GM12878 (cell line): ENCODE data around the gene HYAL1. TPM values are rescaled to one million over a fixed set of nuclear protein-coding genes. Genes with fewer than 3 reads are reported as not detected.

Experiments
- ATAC-seq: fragments of 200-7000 bp; cut with Tn5 transposase; 3 replicates; pipeline ENCODE4 v1.9.1; 2020; ENCODE audit warnings: mild to moderate bottlenecking, moderate library complexity
- BruUV-seq: library from RNA; stranded (reverse); fragments of 400-500 nt; replicated peaks from 2 replicates; lab custom pipeline; 2021; lab: Mats Ljungman, UMichigan
- CTCF ChIA-PET: fragments of 300-600 bp; sonication (Branson Sonifier 250); formaldehyde crosslinking; extraction: SDS; loops from one replicate; lab custom pipeline; 2021; ENCODE audit warnings: inconsistent platforms; lab: Yijun Ruan, JAX
- POLR2A ChIA-PET: fragments of 350-600 bp; formaldehyde crosslinking; extraction: SDS; loops from one replicate; lab custom pipeline; 2021; ENCODE audit warnings: inconsistent platforms; lab: Charles Lee
- RAD21 ChIA-PET: fragments of 300-600 bp; sonication (Branson Sonifier 250); formaldehyde crosslinking; loops from one replicate; lab custom pipeline; 2023; ENCODE audit warnings: antibody characterized with exemption; ENCODE audit not compliant: unreplicated experiment; lab: Charles Lee
- SMC1A ChIA-PET: fragments of 300-600 bp; sonication (Branson Sonifier 250); formaldehyde crosslinking; loops from one replicate; lab custom pipeline; 2023; ENCODE audit not compliant: unreplicated experiment, uncharacterized antibody; lab: Charles Lee
- DNase-seq: peaks from one replicate; pipeline ENCODE4 v3.0.0-alpha.2; 2011; ENCODE audit warnings: low read depth, low spot score
- FAIRE-seq: peaks from 3 replicates; lab custom pipeline; 2011; peaks lifted over from hg19 to GRCh38; lab: Jason Lieb, UNC
- H2AFZ ChIP-seq: 2 replicates; pipeline ENCODE4 v1.6.0; 2011; ENCODE audit warnings: low read depth, low read length, control low read depth; ENCODE audit not compliant: control insufficient read depth
- H3K27ac ChIP-seq: 2 replicates; pipeline ENCODE4 v1.5.1; 2011; ENCODE audit warnings: control low read depth; ENCODE audit not compliant: control insufficient read depth, insufficient read depth
- H3K27me3 ChIP-seq, 2 experiments: replicated peaks in 1 of 2; 2 replicates each; pipeline versions ENCODE4 v1.6.0 to v1.6.1; 2011; ENCODE audit warnings: low read length in 1 of 2; ENCODE audit not compliant: control insufficient read depth in 2 of 2, insufficient read depth in 2 of 2
- H3K36me3 ChIP-seq, 2 experiments: 2 replicates each; pipeline ENCODE4 v1.5.1; 2011; ENCODE audit warnings: low read length in 1 of 2; ENCODE audit not compliant: control insufficient read depth in 2 of 2, insufficient read depth in 2 of 2
- H3K4me1 ChIP-seq: 2 replicates; pipeline ENCODE4 v1.6.1; 2011; ENCODE audit warnings: mild to moderate bottlenecking, low read length, moderate library complexity, mixed read lengths; ENCODE audit not compliant: control insufficient read depth, insufficient read depth
- H3K4me2 ChIP-seq: 2 replicates; pipeline ENCODE4 v1.6.0; 2011; ENCODE audit warnings: control low read depth; ENCODE audit not compliant: control insufficient read depth, insufficient read depth
- H3K4me3 ChIP-seq: fragments of 200-600 bp; sonication (generic); 2 replicates; pipeline ENCODE4 v1.5.1; 2016
- H3K79me2 ChIP-seq: 2 replicates; pipeline ENCODE4 v1.6.0; 2011; ENCODE audit warnings: low read length; ENCODE audit not compliant: control insufficient read depth, insufficient read depth
- H3K9ac ChIP-seq: 2 replicates; pipeline ENCODE4 v1.8.0; 2011; ENCODE audit warnings: low read length, control low read depth, mixed read lengths; ENCODE audit not compliant: control insufficient read depth, insufficient read depth
- H3K9me3 ChIP-seq: replicated peaks from 3 replicates; pipeline ENCODE4 v1.5.1; 2011; ENCODE audit warnings: mild to moderate bottlenecking, low read length; ENCODE audit not compliant: control insufficient read depth, insufficient read depth
- H4K20me1 ChIP-seq: 2 replicates; pipeline ENCODE4 v1.6.0; 2011; ENCODE audit not compliant: control insufficient read depth, insufficient read depth
- BCL11A ChIP-seq: IDR thresholded peaks from 2 replicates; pipeline ENCODE4 v1.6.1; 2011; ENCODE audit warnings: low read depth, low read length
- CTCF ChIP-seq, 3 experiments: IDR thresholded peaks in 2 of 3; conservative IDR thresholded peaks in 1 of 3; 2 replicates each; pipeline ENCODE4 v1.5.1; 2011; ENCODE audit warnings: low read depth in 3 of 3, low read length in 3 of 3, mild to moderate bottlenecking in 3 of 3, control low read depth in 2 of 3, moderate library complexity in 2 of 3, inconsistent platforms in 1 of 3, mixed read lengths in 1 of 3; ENCODE audit not compliant: control insufficient read depth in 2 of 3, insufficient read depth in 1 of 3; ENCODE audit errors: extremely low read depth in 1 of 3
- MEF2B ChIP-seq: fragments of 450-650 bp; IDR thresholded peaks from 2 replicates; pipeline ENCODE4 v1.6.1; 2018; ENCODE audit warnings: mild to moderate bottlenecking, moderate library complexity; ENCODE audit not compliant: partially characterized antibody, poor library complexity, severe bottlenecking
- WGBS: methylation state at CpG from one replicate; pipeline ENCODE4 v1.1.6; 2016; ENCODE audit warnings: low lambda C conversion rate; ENCODE audit not compliant: insufficient replicate concordance, insufficient coverage; ENCODE audit errors: missing lambda C conversion rate; 5-methylcytosine and 5-hydroxymethylcytosine counted together
- in situ Hi-C: fragments of 300-500 bp; cut with MboI; formaldehyde crosslinking; loops from 9 replicates; pipeline ENCODE4 v1.14.3; 2018; ENCODE audit warnings: mixed read lengths
- intact Hi-C: fragments of 100-400 bp; cut with micrococcal nuclease; formaldehyde crosslinking; loops from one replicate; pipeline ENCODE4 v1.14.2; 2022; ENCODE audit not compliant: unreplicated experiment
- polyA plus RNA-seq, 11 experiments: library from polyadenylated mRNA; depleted of rRNA in 4 of 11; unstranded in 6 of 11; stranded (reverse) in 5 of 11; fragments of >200 nt; fragmentation: Nextera tagmentation in 4 of 11; fragmentation: Illumina TruSeq in 1 of 11; extraction: Ambion mirVana in 4 of 11; extraction: Trizol in 1 of 11; gene quantifications; 1 replicate in 1 of 11; 2 replicates in 10 of 11; pipeline versions ENCODE4 v1.2.1 to v1.2.3, GENCODE V29; 2011 to 2016; ENCODE audit warnings: inconsistent platforms in 2 of 11, missing spikeins in 2 of 11, low read depth in 1 of 11
- total RNA-seq, 4 experiments: library from RNA; depleted of rRNA in 3 of 4; stranded (reverse); fragments of >200 nt in 3 of 4; fragmentation: Illumina TruSeq in 1 of 4; extraction: Trizol in 1 of 4; gene quantifications; 2 replicates each; pipeline versions ENCODE4 v1.2.1 to v1.2.3, GENCODE V29; 2013 to 2021

HYAL1 gene
- total and polyA plus RNA-seq, 10 of the 15 experiments (the other 5 are each of a cell fraction or from before 2014, with no cell fraction given): 0.04 to 0.55 (median 0.18) TPM; not detected in 2

- ATAC-seq (no peak), FAIRE-seq (no peak), DNase-seq (no peak)
- 93% methylated on average over 16 of the region's 16 CpGs for WGBS
- POLR2A ChIA-PET: interaction anchor here (0.6 to 1.7 kb wide), 5 partner anchors 11 to 276 kb away, joined by 3 to 5 read pairs (median 4); partner anchors contain the start of genes HYAL3 and NAA80
- Histone ChIP-seq H4K20me1 (no peaks in the 10 kb centered on the region), H3K9me3 (peaks cover 13% of the 10 kb centered on the region; the same call in 1 of the 3 replicates), H3K27me3 (no peaks in the 10 kb centered on the region), H3K79me2 (no peaks in the 10 kb centered on the region), H3K4me2 (no peak overlapping the region), H3K4me3 (no peak overlapping the region), H3K36me3 (peaks cover 18 to 33% of the 10 kb centered on the region in 2 experiments; a peak in 3 of 4 replicates), H3K9ac (no peak overlapping the region), H2AFZ (no peak overlapping the region), H3K4me1 (peaks cover 14% of the 10 kb centered on the region), H3K27ac (no peak overlapping the region)
- SMC1A ChIA-PET: interaction anchor here (2.9 kb wide), 1 partner anchor 12 kb away, joined by 10 read pairs; no protein-coding TSS in a partner anchor
- RAD21 ChIA-PET: interaction anchor here (0.7 to 1.9 kb wide), 3 partner anchors 11 to 32 kb away, joined by 3 to 10 read pairs (median 7); no protein-coding TSS in a partner anchor
- CTCF ChIA-PET: interaction anchor here (5.7 to 7.9 kb wide), 2 partner anchors 12 to 33 kb away, joined by 43 to 44 read pairs; no protein-coding TSS in a partner anchor
- in situ Hi-C loops (no loop called here), intact Hi-C loops (no loop called here)
- TF ChIP-seq BCL11A (no peak), MEF2B (no peak), CTCF (IDR thresholded peaks at IDR 0.05 in 2 of 3, conservative IDR thresholded peaks at IDR 0.05 in 1 of 3; ENCODE audit: control insufficient read depth in 2 of 3, extremely low read depth in 1 of 3, insufficient read depth in 1 of 3, low read depth in 3 of 3, low read length in 3 of 3) (no peak)
- BruUV-seq: no TSS peak
These were observed 44.4 kb downstream of the HYAL1 start for GRCh38 chr3:50258979-50259378.
